ENCODE results near the gene ARRDC4. TPM values are rescaled to one million over a fixed set of nuclear protein-coding genes. Genes with fewer than 3 reads are reported as not detected.

ARRDC4 gene
- total RNA-seq, 2 donors from 2014 or later: 23.4 to 73.9 TPM

DNA sequence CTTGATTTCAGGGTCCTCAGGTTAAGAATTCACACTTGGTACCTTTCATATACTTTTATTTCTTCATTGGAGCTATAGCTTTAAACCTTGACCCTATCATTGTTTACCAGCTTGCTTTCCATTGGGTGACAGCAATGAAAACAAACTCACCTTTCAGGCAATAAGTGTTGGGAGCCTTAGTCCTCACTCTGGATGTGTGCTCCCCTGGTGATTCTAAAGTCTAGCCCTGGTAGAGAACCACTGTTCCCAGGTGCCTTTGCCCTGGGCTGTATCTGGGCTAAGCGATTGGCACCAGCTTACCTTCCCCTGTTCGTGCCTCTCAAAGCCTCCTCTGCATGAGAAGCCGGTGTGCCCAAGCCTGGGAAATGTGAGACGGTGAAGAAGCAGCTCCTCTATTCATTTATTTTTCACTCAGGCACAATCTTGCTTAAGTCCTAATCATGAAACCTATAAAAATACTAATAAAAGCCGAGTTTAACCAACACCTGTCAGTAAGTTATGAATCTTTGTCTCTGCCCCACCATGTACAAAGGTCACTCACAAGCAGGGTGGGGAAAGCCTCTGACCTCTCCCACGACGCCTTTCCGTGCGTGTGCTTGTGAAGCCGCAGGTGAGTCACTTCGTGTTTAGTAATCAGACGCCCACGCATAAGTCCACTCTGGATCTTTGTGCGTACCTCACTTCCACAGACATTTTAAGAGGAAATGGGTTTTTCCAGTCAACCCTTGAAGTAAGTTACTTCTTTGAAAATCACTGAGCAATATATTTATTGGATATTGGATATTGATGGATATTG lies 12.8 kb upstream of the ARRDC4 start:
- Histone ChIP-seq H3K36me3 (no peaks in the 10 kb centered on the region), H3K4me1 (no peaks in the 10 kb centered on the region), H3K4me3 (no peak overlapping the region), H3K27me3 (no peaks in the 10 kb centered on the region), H3K27ac (no peak overlapping the region), H3K9me3 (no peaks in the 10 kb centered on the region), H3K9ac (ENCODE audit: low read depth in 2 of 2, low read length in 2 of 2) (no peak overlapping the region)
- TF ChIP-seq, protein P1, sequence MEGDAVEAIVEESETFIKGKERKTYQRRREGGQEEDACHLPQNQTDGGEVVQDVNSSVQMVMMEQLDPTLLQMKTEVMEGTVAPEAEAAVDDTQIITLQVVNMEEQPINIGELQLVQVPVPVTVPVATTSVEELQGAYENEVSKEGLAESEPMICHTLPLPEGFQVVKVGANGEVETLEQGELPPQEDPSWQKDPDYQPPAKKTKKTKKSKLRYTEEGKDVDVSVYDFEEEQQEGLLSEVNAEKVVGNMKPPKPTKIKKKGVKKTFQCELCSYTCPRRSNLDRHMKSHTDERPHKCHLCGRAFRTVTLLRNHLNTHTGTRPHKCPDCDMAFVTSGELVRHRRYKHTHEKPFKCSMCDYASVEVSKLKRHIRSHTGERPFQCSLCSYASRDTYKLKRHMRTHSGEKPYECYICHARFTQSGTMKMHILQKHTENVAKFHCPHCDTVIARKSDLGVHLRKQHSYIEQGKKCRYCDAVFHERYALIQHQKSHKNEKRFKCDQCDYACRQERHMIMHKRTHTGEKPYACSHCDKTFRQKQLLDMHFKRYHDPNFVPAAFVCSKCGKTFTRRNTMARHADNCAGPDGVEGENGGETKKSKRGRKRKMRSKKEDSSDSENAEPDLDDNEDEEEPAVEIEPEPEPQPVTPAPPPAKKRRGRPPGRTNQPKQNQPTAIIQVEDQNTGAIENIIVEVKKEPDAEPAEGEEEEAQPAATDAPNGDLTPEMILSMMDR (IDR thresholded peaks at IDR 0.05): no peak
- DNase-seq: peak; percentile 34
- intact Hi-C loops (cut with DNase I): no loop called here

DNA sequence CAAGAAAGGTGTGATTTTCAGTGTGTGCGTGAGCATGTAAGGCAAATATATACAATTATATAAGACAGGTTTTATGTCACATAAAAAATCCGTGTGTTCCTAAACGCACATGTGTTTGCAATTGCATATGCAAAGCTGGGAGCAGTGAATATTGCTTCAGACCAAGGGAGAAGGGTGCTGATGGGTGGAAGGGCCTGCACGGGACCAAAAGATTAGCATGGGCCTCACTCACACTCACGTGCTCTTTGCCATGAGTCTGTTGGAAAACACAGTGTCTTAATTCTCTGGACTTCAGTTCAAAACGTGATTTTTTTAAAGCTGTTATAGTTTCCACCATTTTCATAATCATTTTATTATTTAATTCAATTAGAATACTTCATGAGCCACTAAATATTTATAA lies 7.2 kb upstream of the ARRDC4 start:
- Histone ChIP-seq H3K9me3 (no peaks in the 10 kb centered on the region), H3K27me3 (no peaks in the 10 kb centered on the region), H3K36me3 (no peaks in the 10 kb centered on the region), H3K9ac (ENCODE audit: low read depth in 2 of 2, low read length in 2 of 2) (no peak overlapping the region), H3K4me1 (no peaks in the 10 kb centered on the region), H3K27ac (no peak overlapping the region), H3K4me3 (no peak overlapping the region)
- intact Hi-C loops (cut with DNase I): no loop called here
- TF ChIP-seq, protein P1 (IDR thresholded peaks at IDR 0.05): no peak
- DNase-seq: no peak

DNA sequence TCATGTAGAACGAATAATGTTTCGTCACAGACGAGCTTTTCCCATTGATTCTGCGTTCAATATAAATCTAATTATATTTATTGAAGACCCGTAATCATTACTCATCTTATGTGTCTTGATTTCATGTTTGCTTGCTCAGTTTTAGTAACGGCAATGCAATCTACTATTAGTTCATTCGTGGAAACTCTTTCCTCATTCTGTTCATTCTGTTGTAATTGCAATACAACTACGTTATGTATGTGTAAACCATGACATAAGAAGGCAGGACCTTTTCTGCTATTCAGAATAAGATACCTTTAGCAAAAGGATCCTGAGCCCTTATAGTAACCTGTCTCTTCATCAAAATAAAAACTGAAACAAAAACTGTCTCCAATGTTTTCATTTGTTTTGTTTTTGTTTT lies 6.8 kb upstream of the ARRDC4 start:
- no peak overlapping the region for H3K27ac ChIP-seq
- no peaks in the 10 kb centered on the region for H3K27me3 ChIP-seq
- H3K9me3 ChIP-seq: no peaks in the 10 kb centered on the region
- no peak for DNase-seq
- intact Hi-C loops (cut with DNase I): no loop called here
- H3K36me3 ChIP-seq: no peaks in the 10 kb centered on the region
- no peaks in the 10 kb centered on the region for H3K4me1 ChIP-seq
- H3K4me3 ChIP-seq: no peak overlapping the region
- TF ChIP-seq, protein P1 (IDR thresholded peaks at IDR 0.05): no peak
- H3K9ac ChIP-seq (ENCODE audit: low read depth in 2 of 2, low read length in 2 of 2): no peak overlapping the region

DNA sequence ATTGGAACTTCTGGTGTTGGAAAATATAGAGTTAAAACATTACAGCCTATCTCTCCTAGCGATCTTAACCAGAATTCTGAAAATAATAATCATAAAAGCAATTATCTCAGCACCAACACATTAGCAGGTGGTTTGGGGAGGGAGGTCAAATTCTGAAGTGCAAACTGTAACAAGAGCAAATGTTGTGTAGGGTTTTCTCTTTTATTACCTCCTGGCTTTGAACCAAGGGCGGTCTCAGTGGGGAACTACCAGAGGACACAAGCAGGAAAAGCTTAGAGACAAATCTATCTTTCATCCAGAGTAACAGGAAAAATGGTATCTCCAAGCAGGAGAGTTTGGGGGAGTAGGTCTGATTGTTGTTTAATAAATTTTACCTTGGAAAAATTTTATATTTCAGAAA lies 5.5 kb upstream of the ARRDC4 start:
- DNase-seq: peak; percentile 72
- TF ChIP-seq, protein P1 (IDR thresholded peaks at IDR 0.05): no peak
- H3K9ac ChIP-seq (ENCODE audit: low read depth in 2 of 2, low read length in 2 of 2): no peak overlapping the region
- no peaks in the 10 kb centered on the region for H3K4me1 ChIP-seq
- H3K4me3 ChIP-seq: no peak overlapping the region
- intact Hi-C loops (cut with DNase I): no loop called here
- no peaks in the 10 kb centered on the region for H3K36me3 ChIP-seq
- no peak overlapping the region for H3K27ac ChIP-seq
- no peaks in the 10 kb centered on the region for H3K9me3 ChIP-seq
- no peaks in the 10 kb centered on the region for H3K27me3 ChIP-seq

DNA sequence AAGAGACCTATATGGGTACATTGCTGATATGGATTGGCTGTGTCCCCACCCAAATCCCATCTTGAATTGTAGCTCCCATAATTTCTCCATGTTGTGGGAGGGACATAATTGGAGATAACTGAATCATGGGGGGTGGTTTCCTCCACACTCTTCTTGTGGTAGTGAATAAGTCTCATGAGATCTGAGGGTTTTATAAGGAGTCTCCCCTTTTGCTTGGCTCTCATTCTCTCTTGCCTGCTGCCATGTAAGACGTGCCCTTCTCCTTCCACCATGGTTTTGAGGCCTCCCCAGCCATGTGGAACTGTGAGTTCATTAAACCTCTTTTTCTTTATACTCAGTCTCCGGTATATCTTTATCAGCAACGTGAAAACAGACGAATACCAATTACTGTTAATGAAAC lies 5.0 kb upstream of the ARRDC4 start:
- Histone ChIP-seq H3K4me1 (no peaks in the 10 kb centered on the region), H3K9me3 (no peaks in the 10 kb centered on the region), H3K27me3 (no peaks in the 10 kb centered on the region), H3K36me3 (no peaks in the 10 kb centered on the region), H3K27ac (no peak overlapping the region), H3K9ac (ENCODE audit: low read depth in 2 of 2, low read length in 2 of 2) (no peak overlapping the region), H3K4me3 (no peak overlapping the region)
- intact Hi-C loops (cut with DNase I): no loop called here
- DNase-seq: no peak
- TF ChIP-seq, protein P1 (IDR thresholded peaks at IDR 0.05): no peak
